A549 (cell line): ENCODE measurements around the gene CD200R1L.

Experiments used
- CBX2 ChIP-seq: fragments of 200-600 bp; sonication (generic); IDR thresholded peaks from 2 replicates; pipeline ENCODE4 v1.6.1; 2016; ENCODE audit warnings: low read depth, mild to moderate bottlenecking, borderline replicate concordance
- CEBPB ChIP-seq, 2 experiments: fragments of >200 bp in 1 of 2; sonication (Bioruptor Twin) in 1 of 2; formaldehyde crosslinking in 1 of 2; IDR thresholded peaks; 2 replicates each; pipeline ENCODE4 v1.6.1; 2012 to 2016
- EP300 ChIP-seq, 2 experiments: fragments of >200 bp; sonication (Bioruptor Twin); formaldehyde crosslinking; IDR thresholded peaks; 2 replicates in 1 of 2; 3 replicates in 1 of 2; pipeline ENCODE4 v1.6.1; 2016 to 2017
- GATA3 ChIP-seq: IDR thresholded peaks from 2 replicates; pipeline ENCODE4 v1.6.1; 2012; ENCODE audit warnings: borderline replicate concordance
- MAFK ChIP-seq: fragments of 450-650 bp; IDR thresholded peaks from 2 replicates; pipeline ENCODE4 v1.6.1; 2014; ENCODE audit not compliant: partially characterized antibody
- POLR2A ChIP-seq: IDR thresholded peaks from 2 replicates; pipeline ENCODE4 v1.6.1; 2012; ENCODE audit warnings: mild to moderate bottlenecking, low read length
- RCOR1 ChIP-seq: fragments of 150-350 bp; IDR thresholded peaks from 2 replicates; pipeline ENCODE4 v1.6.1; 2014; ENCODE audit warnings: antibody characterized with exemption, low read length, low read depth
- RNF2 ChIP-seq: fragments of 200-600 bp; sonication (generic); IDR thresholded peaks from 2 replicates; pipeline ENCODE4 v1.6.1; 2016; ENCODE audit warnings: low read depth, mild to moderate bottlenecking, antibody characterized with exemption, moderate library complexity, borderline replicate concordance
- TP53 ChIP-seq: fragments of 250-450 bp; sonication (Bioruptor Pico); IDR thresholded peaks from 2 replicates; pipeline ENCODE4 v1.5.0; 2021; ENCODE audit warnings: mild to moderate bottlenecking, moderate library complexity
- ZNF302 ChIP-seq: fragments of 250-450 bp; sonication (Bioruptor Pico); IDR thresholded peaks from 2 replicates; pipeline ENCODE4 v1.9.0; 2021; ENCODE audit warnings: inconsistent platforms, mild to moderate bottlenecking, moderate library complexity
- TF ChIP-seq, protein P1 (sequence below): fragments of 200-600 bp; sonication (generic); IDR thresholded peaks from 2 replicates; pipeline ENCODE4 v1.6.1; 2016; ENCODE audit warnings: antibody characterized with exemption, mild to moderate bottlenecking, moderate library complexity
- TF ChIP-seq, protein P2 (sequence below): fragments of >200 bp; sonication (Bioruptor Twin); formaldehyde crosslinking; IDR thresholded peaks from 3 replicates; pipeline ENCODE4 v1.5.1; 2016
- TF ChIP-seq, protein P3 (sequence below): IDR thresholded peaks from 2 replicates; pipeline ENCODE4 v1.6.1; 2012

DNA sequence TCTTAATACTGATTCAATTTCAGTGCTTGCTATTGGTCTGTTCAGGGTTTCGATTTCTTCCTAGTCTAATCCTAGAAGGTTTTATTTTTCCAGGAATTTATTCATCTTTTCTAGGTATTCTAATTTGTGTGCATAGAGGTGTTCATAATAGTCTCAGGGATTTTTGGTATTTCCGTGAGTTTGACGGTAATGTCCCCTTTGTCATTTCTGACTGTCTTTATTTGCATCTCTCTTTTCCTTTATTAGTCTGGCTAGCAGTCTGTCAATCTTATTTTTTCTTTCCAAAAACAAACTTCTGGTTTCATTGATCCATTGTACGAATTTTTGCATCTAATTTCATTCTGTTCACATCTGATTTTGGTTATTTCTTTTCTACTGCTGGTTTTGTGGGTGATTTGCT lies 35.2 kb upstream of the CD200R1L start:
- TF ChIP-seq, protein P1, sequence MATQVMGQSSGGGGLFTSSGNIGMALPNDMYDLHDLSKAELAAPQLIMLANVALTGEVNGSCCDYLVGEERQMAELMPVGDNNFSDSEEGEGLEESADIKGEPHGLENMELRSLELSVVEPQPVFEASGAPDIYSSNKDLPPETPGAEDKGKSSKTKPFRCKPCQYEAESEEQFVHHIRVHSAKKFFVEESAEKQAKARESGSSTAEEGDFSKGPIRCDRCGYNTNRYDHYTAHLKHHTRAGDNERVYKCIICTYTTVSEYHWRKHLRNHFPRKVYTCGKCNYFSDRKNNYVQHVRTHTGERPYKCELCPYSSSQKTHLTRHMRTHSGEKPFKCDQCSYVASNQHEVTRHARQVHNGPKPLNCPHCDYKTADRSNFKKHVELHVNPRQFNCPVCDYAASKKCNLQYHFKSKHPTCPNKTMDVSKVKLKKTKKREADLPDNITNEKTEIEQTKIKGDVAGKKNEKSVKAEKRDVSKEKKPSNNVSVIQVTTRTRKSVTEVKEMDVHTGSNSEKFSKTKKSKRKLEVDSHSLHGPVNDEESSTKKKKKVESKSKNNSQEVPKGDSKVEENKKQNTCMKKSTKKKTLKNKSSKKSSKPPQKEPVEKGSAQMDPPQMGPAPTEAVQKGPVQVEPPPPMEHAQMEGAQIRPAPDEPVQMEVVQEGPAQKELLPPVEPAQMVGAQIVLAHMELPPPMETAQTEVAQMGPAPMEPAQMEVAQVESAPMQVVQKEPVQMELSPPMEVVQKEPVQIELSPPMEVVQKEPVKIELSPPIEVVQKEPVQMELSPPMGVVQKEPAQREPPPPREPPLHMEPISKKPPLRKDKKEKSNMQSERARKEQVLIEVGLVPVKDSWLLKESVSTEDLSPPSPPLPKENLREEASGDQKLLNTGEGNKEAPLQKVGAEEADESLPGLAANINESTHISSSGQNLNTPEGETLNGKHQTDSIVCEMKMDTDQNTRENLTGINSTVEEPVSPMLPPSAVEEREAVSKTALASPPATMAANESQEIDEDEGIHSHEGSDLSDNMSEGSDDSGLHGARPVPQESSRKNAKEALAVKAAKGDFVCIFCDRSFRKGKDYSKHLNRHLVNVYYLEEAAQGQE, result no peak
- TF ChIP-seq RCOR1, result no peak
- TF ChIP-seq, protein P2, sequence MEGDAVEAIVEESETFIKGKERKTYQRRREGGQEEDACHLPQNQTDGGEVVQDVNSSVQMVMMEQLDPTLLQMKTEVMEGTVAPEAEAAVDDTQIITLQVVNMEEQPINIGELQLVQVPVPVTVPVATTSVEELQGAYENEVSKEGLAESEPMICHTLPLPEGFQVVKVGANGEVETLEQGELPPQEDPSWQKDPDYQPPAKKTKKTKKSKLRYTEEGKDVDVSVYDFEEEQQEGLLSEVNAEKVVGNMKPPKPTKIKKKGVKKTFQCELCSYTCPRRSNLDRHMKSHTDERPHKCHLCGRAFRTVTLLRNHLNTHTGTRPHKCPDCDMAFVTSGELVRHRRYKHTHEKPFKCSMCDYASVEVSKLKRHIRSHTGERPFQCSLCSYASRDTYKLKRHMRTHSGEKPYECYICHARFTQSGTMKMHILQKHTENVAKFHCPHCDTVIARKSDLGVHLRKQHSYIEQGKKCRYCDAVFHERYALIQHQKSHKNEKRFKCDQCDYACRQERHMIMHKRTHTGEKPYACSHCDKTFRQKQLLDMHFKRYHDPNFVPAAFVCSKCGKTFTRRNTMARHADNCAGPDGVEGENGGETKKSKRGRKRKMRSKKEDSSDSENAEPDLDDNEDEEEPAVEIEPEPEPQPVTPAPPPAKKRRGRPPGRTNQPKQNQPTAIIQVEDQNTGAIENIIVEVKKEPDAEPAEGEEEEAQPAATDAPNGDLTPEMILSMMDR, result no peak
- TF ChIP-seq, protein P3, sequence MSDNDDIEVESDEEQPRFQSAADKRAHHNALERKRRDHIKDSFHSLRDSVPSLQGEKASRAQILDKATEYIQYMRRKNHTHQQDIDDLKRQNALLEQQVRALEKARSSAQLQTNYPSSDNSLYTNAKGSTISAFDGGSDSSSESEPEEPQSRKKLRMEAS, result no peak
- no peak for TF ChIP-seq CEBPB (IDR thresholded peaks at IDR 0.05)
- no peak for TF ChIP-seq POLR2A
- TF ChIP-seq CBX2, result no peak
- no peak for TF ChIP-seq EP300 (IDR thresholded peaks at IDR 0.05)
- no peak for TF ChIP-seq TP53
- no peak for TF ChIP-seq GATA3
- TF ChIP-seq RNF2, result no peak
- TF ChIP-seq ZNF302 (CRISPR knock-in tag), result no peak
- TF ChIP-seq MAFK, result no peak
